Skeletal muscle tissue (tissue), 4 donors: ENCODE data around the gene ZNF385A. TPM values are rescaled to one million over a fixed set of nuclear protein-coding genes. Genes with fewer than 3 reads are reported as not detected.

ENCODE experiments used
- H3K27ac ChIP-seq: one replicate; pipeline ENCODE4 v1.7.0; 2013; ENCODE audit warnings: mild to moderate bottlenecking, low read depth, low read length, inconsistent platforms
- H3K27me3 ChIP-seq, 3 donors: one replicate each; pipeline ENCODE4 v1.7.0; 2013; ENCODE audit warnings: low read length in 3 of 3; ENCODE audit not compliant: control insufficient read depth in 3 of 3, insufficient read depth in 3 of 3
- H3K36me3 ChIP-seq, 3 donors: one replicate each; pipeline ENCODE4 v1.7.0; 2013; ENCODE audit warnings: low read length in 3 of 3; ENCODE audit not compliant: control insufficient read depth in 3 of 3, insufficient read depth in 3 of 3
- H3K4me1 ChIP-seq, 3 donors: one replicate each; pipeline ENCODE4 v1.7.0; 2013; ENCODE audit warnings: low read length in 3 of 3, mild to moderate bottlenecking in 3 of 3; ENCODE audit not compliant: control insufficient read depth in 3 of 3, insufficient read depth in 3 of 3
- H3K4me3 ChIP-seq, 3 donors: one replicate each; pipeline ENCODE4 v1.7.0; 2013; ENCODE audit warnings: low read length in 3 of 3
- H3K9ac ChIP-seq, 3 donors: one replicate each; pipeline ENCODE4 v1.7.0; 2013; ENCODE audit warnings: low read length in 3 of 3, mild to moderate bottlenecking in 3 of 3, moderate library complexity in 2 of 3, low read depth in 1 of 3
- H3K9me3 ChIP-seq, 3 donors: one replicate each; pipeline ENCODE4 v1.7.0; 2013; ENCODE audit warnings: low read length in 3 of 3; ENCODE audit not compliant: control insufficient read depth in 3 of 3
- total RNA-seq: library from RNA; depleted of rRNA; stranded (reverse); fragments of >200 nt; gene quantifications from one replicate; pipeline ENCODE4 v1.2.3, GENCODE V29; 2014
- donor health status: Osteomylitis.

Gene ZNF385A
- total RNA-seq, 1 donor from 2014 or later = 3.7 TPM

DNA sequence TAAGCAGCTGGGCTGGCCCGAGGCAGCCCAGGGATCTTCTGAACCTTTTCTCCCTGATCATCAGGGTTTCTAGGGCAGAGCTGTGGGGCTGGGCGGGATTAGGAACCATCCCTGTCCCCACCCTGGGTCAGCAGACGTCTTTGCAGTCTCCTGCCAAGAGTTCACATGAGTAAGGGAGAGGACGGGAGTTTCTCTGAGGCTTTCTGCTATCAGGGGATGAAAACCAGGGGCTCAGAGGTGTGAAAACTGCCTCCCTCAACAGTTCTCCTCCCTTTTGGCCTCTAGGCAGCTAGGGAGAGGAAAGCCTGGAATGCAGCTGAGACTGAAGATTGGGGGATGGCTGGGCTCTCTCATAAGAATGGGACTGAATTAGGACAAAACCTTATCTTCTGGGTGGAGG is 7.9 kb downstream of the ZNF385A start:
- peak overlapping the region in 1 of 3 donors; percentile 30 for H3K4me3 ChIP-seq
- peak overlapping the region; percentile 71 for H3K27ac ChIP-seq
- no peaks in the 10 kb centered on the region for H3K9me3 ChIP-seq
- H3K9ac ChIP-seq = peak overlapping the region in 2 of 3 donors; percentile 21 to 40
- peaks cover 3 to 14% (median 4%) of the 10 kb centered on the region in 3 donors for H3K36me3 ChIP-seq
- H3K27me3 ChIP-seq = no peaks in the 10 kb centered on the region
- peaks cover 58 to 84% (median 73%) of the 10 kb centered on the region in 3 donors for H3K4me1 ChIP-seq

DNA sequence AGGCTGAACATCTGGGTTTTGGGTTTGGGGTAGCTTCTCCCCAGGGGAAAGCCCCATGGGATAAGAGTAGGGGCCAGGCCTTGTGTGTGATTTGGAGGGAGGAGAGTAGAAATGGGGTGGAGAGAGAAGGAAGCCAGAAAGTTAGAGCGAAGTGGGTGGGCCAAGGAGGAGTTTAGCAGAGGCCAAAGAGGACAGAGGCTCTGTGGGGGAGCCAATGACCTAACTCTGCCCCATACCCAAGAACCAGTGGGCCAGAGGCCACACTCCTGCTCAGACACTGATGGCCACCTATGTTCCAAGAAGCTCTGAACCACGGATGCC is 9.3 kb downstream of the ZNF385A start:
- Histone ChIP-seq H3K4me3 (no peak overlapping the region), H3K9ac (peak overlapping the region in 2 of 3 donors; percentile 3 to 20), H3K27ac (peak overlapping the region; percentile 71), H3K4me1 (peaks cover 71 to 87% (median 81%) of the 10 kb centered on the region in 3 donors), H3K27me3 (no peaks in the 10 kb centered on the region), H3K9me3 (no peaks in the 10 kb centered on the region), H3K36me3 (peaks cover 3 to 9% (median 4%) of the 10 kb centered on the region in 3 donors)

DNA sequence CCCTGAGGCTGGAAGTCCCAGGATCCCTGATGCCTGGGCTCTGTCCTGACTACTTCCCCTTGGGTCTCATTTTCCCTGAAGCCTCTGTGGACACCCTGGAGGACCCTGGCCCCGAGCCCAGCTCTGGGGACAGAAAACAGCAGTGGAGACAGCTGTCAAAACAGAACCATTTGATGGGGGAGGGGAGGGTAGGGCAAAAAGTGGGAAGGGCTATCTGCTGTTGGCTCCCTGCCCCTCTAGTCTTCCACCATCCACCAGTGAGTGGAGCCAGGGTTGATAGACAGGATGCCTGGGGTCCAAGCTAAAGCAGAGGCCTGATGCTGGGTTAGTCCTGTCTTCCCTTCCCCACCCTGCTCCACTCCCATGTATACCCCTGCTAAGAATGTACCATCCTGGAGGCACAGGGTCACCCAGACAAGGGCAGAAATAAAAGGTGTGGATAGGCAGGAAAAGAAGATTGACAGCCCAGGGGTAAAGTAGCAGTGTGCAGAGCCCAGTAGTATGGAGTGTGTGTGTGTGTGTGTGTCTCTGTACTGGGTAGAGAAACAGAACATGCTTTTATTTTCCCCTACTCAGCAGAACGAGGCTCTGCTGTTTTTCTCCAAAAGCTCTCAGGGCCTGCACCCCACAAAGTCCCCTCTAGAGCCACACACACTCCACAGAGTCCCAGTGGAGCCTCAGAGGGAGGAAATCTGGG is 9.8 kb downstream of the ZNF385A start:
- peak overlapping the region; percentile 3 to 20 (median 17) for H3K9ac ChIP-seq
- H3K36me3 ChIP-seq = peaks cover 3 to 9% (median 4%) of the 10 kb centered on the region in 3 donors
- no peak overlapping the region for H3K4me3 ChIP-seq
- H3K27ac ChIP-seq = peak overlapping the region; percentile 71
- peaks cover 71 to 82% (median 80%) of the 10 kb centered on the region in 3 donors for H3K4me1 ChIP-seq
- H3K9me3 ChIP-seq = no peaks in the 10 kb centered on the region
- no peaks in the 10 kb centered on the region for H3K27me3 ChIP-seq

DNA sequence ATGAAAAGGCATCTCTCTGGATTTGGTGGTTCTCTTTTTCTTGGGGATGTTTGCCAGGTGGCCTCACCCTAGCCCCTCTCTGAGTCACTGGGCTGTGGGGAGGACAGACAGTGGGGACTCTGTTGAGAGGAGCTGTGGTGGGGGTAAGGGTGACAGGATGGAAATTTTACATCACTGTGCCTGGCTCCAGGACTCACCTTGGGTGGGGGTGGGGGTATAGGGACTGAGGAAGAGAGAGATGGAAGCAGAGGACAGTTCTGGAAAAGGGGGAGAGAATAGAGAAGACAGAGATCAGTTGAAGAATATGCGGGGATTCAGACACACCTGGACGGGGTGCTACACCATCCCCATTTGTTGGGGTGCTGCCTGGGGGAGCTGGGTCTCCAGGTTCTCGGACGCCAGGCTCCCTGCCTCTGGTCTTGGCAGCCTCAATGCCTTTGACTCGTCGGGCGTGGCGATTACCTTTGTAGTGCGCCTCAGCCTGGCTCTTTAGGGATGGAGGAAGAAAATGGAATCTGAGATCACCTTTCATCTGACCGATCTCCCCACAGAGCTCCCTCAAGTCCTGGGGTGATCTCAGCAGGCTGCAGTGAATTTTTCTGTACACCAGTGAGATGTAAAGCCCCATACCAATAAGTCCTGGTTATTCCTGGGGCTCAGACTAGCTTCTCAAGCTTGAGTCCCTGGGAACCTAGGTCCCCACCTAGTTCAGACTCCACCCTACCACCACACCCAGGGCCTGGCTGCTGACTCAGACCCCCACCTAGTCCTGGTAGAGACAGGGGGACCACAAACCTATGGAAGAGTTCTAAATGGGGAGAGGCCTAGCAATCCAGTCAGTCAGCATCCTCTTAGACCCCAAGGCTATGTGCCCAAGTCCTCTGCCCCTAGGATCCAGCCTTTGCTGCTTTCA is 10.6 kb downstream of the ZNF385A start:
- Histone ChIP-seq H3K27ac (peak overlapping the region; percentile 71), H3K9ac (peak overlapping the region in 1 of 3 donors; percentile 20), H3K36me3 (peaks cover 3 to 9% (median 4%) of the 10 kb centered on the region in 3 donors), H3K9me3 (no peaks in the 10 kb centered on the region), H3K27me3 (no peaks in the 10 kb centered on the region), H3K4me1 (peaks cover 72 to 80% (median 75%) of the 10 kb centered on the region in 3 donors), H3K4me3 (no peak overlapping the region)

DNA sequence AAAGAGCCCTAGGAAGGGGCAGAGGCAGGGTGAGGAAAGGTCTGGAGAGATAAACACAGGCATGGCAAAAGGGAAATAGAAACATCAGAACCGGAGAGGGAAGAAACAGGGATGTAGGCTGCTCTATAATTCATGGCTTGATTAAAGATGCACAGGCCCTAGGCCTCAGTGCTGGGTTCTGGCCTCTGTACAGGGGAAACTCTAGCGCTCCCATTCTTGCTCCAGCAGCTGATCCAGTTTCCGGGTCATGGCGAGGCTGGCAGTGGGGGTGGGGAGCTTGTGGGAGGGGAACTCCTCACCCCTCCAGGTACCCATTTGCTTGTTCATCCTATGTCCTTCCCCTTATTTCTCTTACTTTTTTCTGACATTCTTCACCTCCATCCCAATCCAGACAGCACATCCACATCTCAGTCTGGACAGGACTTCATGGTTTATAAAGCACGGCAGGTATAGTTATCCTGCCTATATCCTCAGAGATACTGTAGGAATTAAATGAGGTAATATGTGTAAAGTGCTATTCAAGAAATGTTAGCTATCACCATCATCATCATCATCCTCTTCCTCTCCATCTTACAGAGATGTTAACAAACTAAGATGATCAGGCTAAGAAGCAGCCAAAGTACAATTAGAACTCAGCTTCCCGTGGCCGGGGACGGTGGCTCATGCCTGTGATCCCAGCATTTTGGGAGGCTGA is 12.3 kb downstream of the ZNF385A start:
- no peak overlapping the region for H3K4me3 ChIP-seq
- no peaks in the 10 kb centered on the region for H3K9me3 ChIP-seq
- peaks cover 63 to 76% (median 65%) of the 10 kb centered on the region in 3 donors for H3K4me1 ChIP-seq
- H3K36me3 ChIP-seq = peaks cover 3 to 7% (median 4%) of the 10 kb centered on the region in 3 donors
- peak overlapping the region in 2 of 3 donors; percentile 52 to 57 for H3K9ac ChIP-seq
- peak overlapping the region; percentile 72 for H3K27ac ChIP-seq
- no peaks in the 10 kb centered on the region for H3K27me3 ChIP-seq

DNA sequence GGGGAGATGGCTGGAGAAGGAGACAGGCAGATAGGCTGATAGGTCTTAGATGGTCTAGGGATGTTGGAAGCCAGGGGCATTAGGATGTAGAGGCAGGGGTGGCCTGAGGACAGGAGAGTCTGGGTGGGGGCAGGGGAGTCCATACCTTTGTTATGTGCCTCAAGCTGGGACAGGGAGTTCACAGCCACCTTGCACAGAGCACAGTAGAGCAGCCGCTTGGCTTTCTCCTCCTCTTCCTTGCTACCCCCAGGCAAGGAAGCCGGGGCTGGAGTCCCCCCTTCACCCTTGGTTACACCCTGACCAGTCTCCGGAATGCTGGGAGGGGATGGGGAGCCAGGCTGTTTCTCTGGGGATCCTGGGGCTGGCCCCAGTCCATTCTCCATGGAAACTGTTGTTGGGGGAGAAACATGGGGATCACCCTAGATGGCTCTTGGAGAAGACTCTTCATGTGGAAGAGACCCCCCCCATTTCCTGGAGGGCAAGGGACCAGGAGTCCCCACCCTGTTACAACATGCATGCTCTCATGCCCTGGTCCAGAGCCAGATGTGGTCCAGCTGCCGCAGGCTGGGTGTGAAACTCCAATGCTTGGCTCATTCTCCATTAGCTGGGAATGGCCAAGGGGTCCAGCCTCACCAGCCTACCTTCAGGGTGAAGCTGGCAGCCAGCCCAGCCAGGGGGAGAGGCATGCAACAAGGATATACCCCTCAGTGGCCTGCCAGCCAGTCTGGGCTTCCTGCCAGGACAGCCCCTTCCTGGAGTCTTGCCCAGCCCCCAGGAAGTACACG is 13.0 kb downstream of the ZNF385A start:
- peak overlapping the region in 2 of 3 donors; percentile 52 to 57 for H3K9ac ChIP-seq
- no peaks in the 10 kb centered on the region for H3K9me3 ChIP-seq
- peaks cover 0 to 4% (median 4%) of the 10 kb centered on the region in 3 donors for H3K36me3 ChIP-seq
- H3K27me3 ChIP-seq = no peaks in the 10 kb centered on the region
- peaks cover 58 to 68% (median 59%) of the 10 kb centered on the region in 3 donors for H3K4me1 ChIP-seq
- H3K4me3 ChIP-seq = no peak overlapping the region
- peak overlapping the region; percentile 72 for H3K27ac ChIP-seq

DNA sequence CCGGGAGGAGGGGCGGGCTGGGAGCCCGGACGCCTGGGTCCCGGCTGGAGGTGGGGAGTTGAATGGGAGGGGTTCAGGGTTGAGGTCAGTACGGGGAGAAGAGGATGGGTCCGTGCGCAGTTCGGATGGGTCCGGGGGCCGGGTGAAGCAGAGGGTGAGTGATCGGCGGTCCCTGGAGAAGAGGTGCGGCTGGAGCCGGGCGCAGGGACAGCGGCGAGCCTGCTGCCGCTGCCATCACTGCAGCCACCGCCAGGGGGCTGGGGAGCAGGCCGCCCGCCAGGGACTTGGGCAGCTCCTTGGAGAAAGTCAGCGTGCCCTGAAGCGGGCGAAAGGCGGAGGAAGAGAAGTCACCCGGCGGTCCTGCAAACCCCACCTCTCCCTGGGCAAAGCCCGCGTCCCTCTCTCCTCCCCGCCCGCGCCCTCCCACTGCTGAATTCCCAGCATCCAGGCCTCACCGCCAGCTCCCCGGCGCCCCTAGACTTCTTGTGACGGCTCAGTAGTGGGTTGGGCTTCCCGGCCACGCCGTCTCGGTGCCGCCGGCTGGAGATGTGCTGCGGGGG is 14.3 kb downstream of the ZNF385A start:
- H3K36me3 ChIP-seq = peaks cover 0 to 4% (median 4%) of the 10 kb centered on the region in 3 donors
- H3K4me3 ChIP-seq = peak overlapping the region; percentile 30 to 57 (median 54)
- H3K4me1 ChIP-seq = peaks cover 47 to 56% (median 48%) of the 10 kb centered on the region in 3 donors
- no peaks in the 10 kb centered on the region for H3K27me3 ChIP-seq
- H3K9ac ChIP-seq = peak overlapping the region in 2 of 3 donors; percentile 36 to 51
- H3K9me3 ChIP-seq = no peaks in the 10 kb centered on the region
- peak overlapping the region; percentile 72 for H3K27ac ChIP-seq

DNA sequence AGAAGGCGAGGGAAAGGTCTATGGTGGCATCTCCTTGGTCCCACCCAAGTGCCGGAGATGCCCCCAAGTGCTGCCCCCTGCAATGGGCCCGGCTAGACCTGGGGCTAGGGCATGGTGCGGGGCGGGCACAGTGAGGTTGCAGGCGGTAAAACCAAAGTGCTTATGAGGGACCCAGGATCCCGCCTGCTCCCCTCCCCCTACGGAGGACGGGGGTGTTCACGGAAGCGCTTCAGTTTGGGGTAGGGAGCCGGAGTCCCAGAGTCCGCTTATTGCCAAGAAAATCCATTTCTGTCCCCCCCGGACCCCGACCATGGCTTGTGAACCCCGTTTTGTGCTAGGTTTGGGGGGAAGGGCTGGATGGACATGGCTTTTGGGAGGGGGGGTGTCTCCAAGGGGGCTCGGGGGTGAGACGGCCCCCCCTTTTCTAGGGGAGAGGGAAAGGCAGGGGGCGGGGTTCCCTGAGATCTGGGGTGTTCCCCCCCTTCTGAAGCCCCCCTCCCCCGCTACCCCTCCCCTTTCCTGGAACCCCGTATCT is 14.9 kb downstream of the ZNF385A start:
- Histone ChIP-seq H3K27ac (peak overlapping the region; percentile 72), H3K4me3 (peak overlapping the region in 2 of 3 donors; percentile 13 to 48), H3K4me1 (peaks cover 42 to 50% (median 42%) of the 10 kb centered on the region in 3 donors), H3K9ac (peak overlapping the region in 1 of 3 donors; percentile 40), H3K36me3 (peaks cover 0 to 4% (median 4%) of the 10 kb centered on the region in 3 donors), H3K27me3 (no peaks in the 10 kb centered on the region), H3K9me3 (no peaks in the 10 kb centered on the region)
